SU-DHL-6 (cell line): ENCODE results near the gene IKZF2.

Experiments
- H2AFZ ChIP-seq: fragments of 200-600 bp; sonication (generic); 2 replicates; pipeline ENCODE4 v1.6.1; 2014; ENCODE audit warnings: low read depth, mild to moderate bottlenecking, moderate library complexity, mixed read lengths, antibody characterized with exemption, low read length; ENCODE audit not compliant: severe bottlenecking
- H3F3A ChIP-seq: fragments of 200-600 bp; shearing (Covaris generic); 2 replicates; pipeline ENCODE4 v1.6.0; 2016; ENCODE audit warnings: antibody characterized with exemption, mild to moderate bottlenecking; ENCODE audit not compliant: insufficient read depth
- H3K27ac ChIP-seq: fragments of 200-600 bp; sonication (generic); 2 replicates; pipeline ENCODE4 v1.5.1; 2016; ENCODE audit warnings: low read depth, mild to moderate bottlenecking, low read length, moderate library complexity, mixed read lengths
- H3K27me3 ChIP-seq: fragments of 200-600 bp; sonication (generic), shearing (Covaris generic); 2 replicates; pipeline ENCODE4 v1.6.0; 2014; ENCODE audit warnings: mild to moderate bottlenecking, low read length
- H3K36me3 ChIP-seq: fragments of 200-600 bp; sonication (generic); 2 replicates; pipeline ENCODE4 v1.6.1; 2014; ENCODE audit warnings: mild to moderate bottlenecking, low read length, mixed read lengths
- H3K4me2 ChIP-seq: fragments of 300-600, 200-600 bp; shearing (Covaris generic), sonication (generic); 2 replicates; pipeline ENCODE4 v1.6.0; 2014; ENCODE audit warnings: low read length, low read depth, mild to moderate bottlenecking; ENCODE audit not compliant: poor library complexity, severe bottlenecking
- H3K4me3 ChIP-seq: fragments of 200-600 bp; sonication (generic); 2 replicates; pipeline ENCODE4 v1.5.1; 2014; ENCODE audit warnings: antibody characterized with exemption, low read length, mild to moderate bottlenecking, mixed read lengths; ENCODE audit not compliant: insufficient read depth, poor library complexity, severe bottlenecking
- H3K79me2 ChIP-seq: fragments of 200-600 bp; sonication (generic); 2 replicates; pipeline ENCODE4 v1.6.1; 2014; ENCODE audit warnings: mild to moderate bottlenecking, low read length, moderate library complexity; ENCODE audit not compliant: insufficient read depth
- H3K9ac ChIP-seq: fragments of 200-600 bp; sonication (generic); 2 replicates; pipeline ENCODE4 v1.7.0; 2014; ENCODE audit warnings: mild to moderate bottlenecking, low read length
- H3K9me2 ChIP-seq: fragments of 200-600 bp; sonication (generic); replicated peaks from 2 replicates; pipeline ENCODE4 v1.6.1; 2014; ENCODE audit warnings: low read length; ENCODE audit not compliant: insufficient read depth
- H3K9me3 ChIP-seq: fragments of 200-600 bp; sonication (generic); 2 replicates; pipeline ENCODE4 v1.6.1; 2014; ENCODE audit warnings: low read length, mixed read lengths; ENCODE audit not compliant: insufficient read depth
- H4K20me1 ChIP-seq: fragments of 200-600 bp; sonication (generic); 2 replicates; pipeline ENCODE4 v1.6.1; 2014; ENCODE audit warnings: low read depth, mild to moderate bottlenecking, antibody characterized with exemption, low read length, moderate library complexity, mixed read lengths
- CTCF ChIP-seq: fragments of 200-600 bp; sonication (generic); IDR thresholded peaks from one replicate; pipeline ENCODE4 v1.5.1; 2017; ENCODE audit warnings: antibody characterized with exemption, mild to moderate bottlenecking, low read length, moderate library complexity; ENCODE audit not compliant: insufficient read depth, poor library complexity, severe bottlenecking
- EZH2phosphoT487 ChIP-seq: fragments of 200-600 bp; sonication (generic), shearing (Covaris generic); conservative IDR thresholded peaks from 2 replicates; pipeline ENCODE4 v1.6.1; 2018; ENCODE audit warnings: mild to moderate bottlenecking, antibody characterized with exemption, low read length, moderate library complexity, mixed read lengths

The IKZF2 gene

GRCh38 chr2:212995920-212996319 is 155.5 kb downstream of the IKZF2 start:
- H3K4me3 ChIP-seq = no peak overlapping the region
- TF ChIP-seq EZH2phosphoT487 (no peak), CTCF (no peak)
- H3K9me2 ChIP-seq = no peaks in the 10 kb centered on the region
- H2AFZ ChIP-seq = no peak overlapping the region
- H3K9me3 ChIP-seq = no peaks in the 10 kb centered on the region
- H3K79me2 ChIP-seq = no peaks in the 10 kb centered on the region
- no peaks in the 10 kb centered on the region; the same call in 1 of the 2 replicates for H3F3A ChIP-seq
- no peak overlapping the region for H3K27ac ChIP-seq
- no peaks in the 10 kb centered on the region for H4K20me1 ChIP-seq
- H3K9ac ChIP-seq = no peak overlapping the region
- no peaks in the 10 kb centered on the region for H3K27me3 ChIP-seq
- no peak overlapping the region for H3K4me2 ChIP-seq
- 0 out of 2 replicates have a peak, but pooled peaks cover 5% of the 10 kb centered on the region for H3K36me3 ChIP-seq

GRCh38 chr2:212994976-212995375 is 156.4 kb downstream of the IKZF2 start:
- H2AFZ ChIP-seq = no peak overlapping the region
- H3K4me2 ChIP-seq = no peak overlapping the region
- no peaks in the 10 kb centered on the region for H4K20me1 ChIP-seq
- H3F3A ChIP-seq = no peaks in the 10 kb centered on the region; the same call in 1 of the 2 replicates
- H3K27ac ChIP-seq = no peak overlapping the region
- no peaks in the 10 kb centered on the region for H3K9me2 ChIP-seq
- no peak overlapping the region for H3K9ac ChIP-seq
- H3K4me3 ChIP-seq = no peak overlapping the region
- H3K79me2 ChIP-seq = no peaks in the 10 kb centered on the region
- no peaks in the 10 kb centered on the region for H3K9me3 ChIP-seq
- no peak for TF ChIP-seq EZH2phosphoT487
- no peak for TF ChIP-seq CTCF
- H3K27me3 ChIP-seq = no peaks in the 10 kb centered on the region
- H3K36me3 ChIP-seq = 0 out of 2 replicates have a peak, but pooled peaks cover 5% of the 10 kb centered on the region

GRCh38 chr2:212991120-212991519 is 160.3 kb downstream of the IKZF2 start:
- Histone ChIP-seq H3F3A (no peaks in the 10 kb centered on the region), H3K9me2 (no peaks in the 10 kb centered on the region), H2AFZ (no peak overlapping the region), H4K20me1 (no peaks in the 10 kb centered on the region), H3K9me3 (no peaks in the 10 kb centered on the region), H3K27me3 (no peaks in the 10 kb centered on the region), H3K79me2 (no peaks in the 10 kb centered on the region), H3K4me2 (no peak overlapping the region), H3K36me3 (0 out of 2 replicates have a peak, but pooled peaks cover 12% of the 10 kb centered on the region), H3K9ac (no peak overlapping the region), H3K27ac (no peak overlapping the region), H3K4me3 (no peak overlapping the region)
- TF ChIP-seq EZH2phosphoT487 (no peak), CTCF (no peak)
